WI38 (cell line): Measurements from ENCODE around the gene NSD2.
"Not testable (repeated sequence)": the region's sequence is repeated elsewhere in the genome, so short reads cannot be mapped to it uniquely, and the experiment has no call there.

ENCODE experiments used
- H3K4me3 ChIP-seq: 2 replicates; pipeline ENCODE4 v1.5.1; 2011; ENCODE audit warnings: low read depth, mild to moderate bottlenecking, control low read depth, low read length
- TF ChIP-seq, protein P1 (sequence below): IDR thresholded peaks from 2 replicates; pipeline ENCODE4 v1.5.1; 2012; ENCODE audit warnings: low read depth, mild to moderate bottlenecking, control low read depth, low read length

NSD2 gene

DNA sequence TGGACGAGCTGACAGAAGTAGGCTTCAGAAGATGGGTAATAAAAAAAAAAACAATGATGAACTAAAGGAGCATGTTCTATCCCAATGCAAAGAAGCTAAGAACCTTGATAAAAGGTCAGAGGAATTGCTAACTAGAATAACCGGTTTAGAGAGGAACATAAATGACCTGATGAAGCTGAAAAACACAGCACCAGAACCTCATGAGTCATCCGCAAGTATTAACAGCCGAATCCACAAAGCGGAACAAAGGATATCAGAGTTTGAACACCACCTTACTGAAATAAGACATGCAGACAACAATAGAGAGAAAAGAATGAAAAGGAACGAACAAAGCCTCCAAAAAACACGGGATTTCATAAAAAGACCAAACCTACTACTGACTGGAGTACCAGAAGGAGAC is 127.1 kb downstream of the NSD2 start:
- TF ChIP-seq, protein P1, sequence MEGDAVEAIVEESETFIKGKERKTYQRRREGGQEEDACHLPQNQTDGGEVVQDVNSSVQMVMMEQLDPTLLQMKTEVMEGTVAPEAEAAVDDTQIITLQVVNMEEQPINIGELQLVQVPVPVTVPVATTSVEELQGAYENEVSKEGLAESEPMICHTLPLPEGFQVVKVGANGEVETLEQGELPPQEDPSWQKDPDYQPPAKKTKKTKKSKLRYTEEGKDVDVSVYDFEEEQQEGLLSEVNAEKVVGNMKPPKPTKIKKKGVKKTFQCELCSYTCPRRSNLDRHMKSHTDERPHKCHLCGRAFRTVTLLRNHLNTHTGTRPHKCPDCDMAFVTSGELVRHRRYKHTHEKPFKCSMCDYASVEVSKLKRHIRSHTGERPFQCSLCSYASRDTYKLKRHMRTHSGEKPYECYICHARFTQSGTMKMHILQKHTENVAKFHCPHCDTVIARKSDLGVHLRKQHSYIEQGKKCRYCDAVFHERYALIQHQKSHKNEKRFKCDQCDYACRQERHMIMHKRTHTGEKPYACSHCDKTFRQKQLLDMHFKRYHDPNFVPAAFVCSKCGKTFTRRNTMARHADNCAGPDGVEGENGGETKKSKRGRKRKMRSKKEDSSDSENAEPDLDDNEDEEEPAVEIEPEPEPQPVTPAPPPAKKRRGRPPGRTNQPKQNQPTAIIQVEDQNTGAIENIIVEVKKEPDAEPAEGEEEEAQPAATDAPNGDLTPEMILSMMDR, result no peak

GRCh38 chr4:1999308-1999707 is 128.1 kb downstream of the NSD2 start:
- not testable (repeated sequence) for H3K4me3 ChIP-seq

More for the DNA sequence above, 127.1 kb downstream of the NSD2 start:
- H3K4me3 ChIP-seq, result no peak overlapping the region

DNA sequence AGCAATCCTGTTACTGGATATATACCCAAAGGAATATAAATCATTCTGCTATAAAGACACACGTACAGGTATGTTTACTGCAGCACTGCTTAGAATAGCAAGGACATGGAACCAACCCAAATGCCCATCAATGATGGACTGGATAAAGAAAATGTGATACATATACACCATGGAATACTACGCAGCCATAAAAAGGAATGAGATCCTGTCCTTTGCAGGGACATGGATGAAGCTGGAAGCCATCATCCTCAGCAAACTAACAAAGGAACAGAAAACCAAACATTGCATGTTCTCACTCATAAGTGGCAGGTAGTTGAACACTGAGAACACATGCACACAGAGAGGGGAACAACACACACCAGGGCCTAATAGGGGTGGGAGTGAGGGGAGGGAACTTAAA is 132.2 kb downstream of the NSD2 start:
- H3K4me3 ChIP-seq, result not testable (repeated sequence)

- TF ChIP-seq, protein P1, result no peak
- H3K4me3 ChIP-seq, result no peak overlapping the region
These were observed 135.2 kb downstream of the NSD2 start for GRCh38 chr4:2006367-2006766.

- TF ChIP-seq, protein P1, result no peak
- H3K4me3 ChIP-seq, result peak overlapping the region; percentile 80
These were observed 135.9 kb downstream of the NSD2 start for GRCh38 chr4:2006956-2007653.

- peak overlapping the region; percentile 80 for H3K4me3 ChIP-seq
- TF ChIP-seq, protein P1, result no peak
These were observed 136.8 kb downstream of the NSD2 start for GRCh38 chr4:2007804-2008670.

- TF ChIP-seq, protein P1, result no peak
These were observed 137.4 kb downstream of the NSD2 start for GRCh38 chr4:2008671-2008920.

DNA sequence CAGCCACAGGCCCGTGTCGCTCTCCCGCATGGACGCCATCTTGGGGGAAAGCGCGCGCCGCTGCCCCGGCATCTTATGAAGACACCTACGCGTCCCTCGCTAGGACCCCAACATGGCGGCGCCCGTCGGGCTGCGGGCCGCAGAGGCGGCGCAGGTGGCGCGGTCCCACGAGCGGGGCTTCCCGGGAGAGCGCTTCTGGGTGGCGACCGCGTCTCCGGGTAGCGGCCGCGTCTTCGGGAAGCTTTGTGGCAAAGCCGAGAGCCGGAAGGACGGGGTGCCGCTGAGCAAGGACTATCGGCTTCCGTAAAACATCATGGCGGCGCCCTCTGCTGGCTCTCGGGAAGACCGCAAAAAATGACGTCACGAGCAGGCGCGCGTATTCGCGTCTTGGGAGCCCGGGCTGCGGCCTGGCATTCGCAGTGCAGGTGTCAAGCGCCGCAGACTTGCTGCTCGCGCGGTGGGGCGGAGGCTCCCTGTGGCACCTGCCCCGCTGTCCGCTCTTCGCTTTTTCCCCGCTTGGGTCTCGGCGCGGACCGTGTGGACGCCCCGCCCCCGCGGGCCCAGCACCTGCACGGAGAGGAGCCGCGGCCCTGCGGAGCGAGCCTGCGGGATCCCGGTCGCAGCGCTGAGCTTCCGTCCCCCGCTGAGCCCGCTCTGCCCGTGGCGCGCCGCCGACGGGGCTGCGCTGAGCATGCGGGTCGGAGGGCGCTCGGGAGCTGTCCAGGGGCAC is 137.9 kb downstream of the NSD2 start, which contains the start of gene NELFA:
Gene NELFA, minus strand, starts transcription at position 54 of the 730 bp plus-strand sequence. Its CDS starts 15 bp downstream, at position 39.
- TF ChIP-seq, protein P1, result peak; percentile 22; the same call in 1 of the 2 replicates
- H3K4me3 ChIP-seq, result peak within 1 kb of the TSS; percentile 80

More at GRCh38 chr4:2008671-2008920, 137.4 kb downstream of the NSD2 start:
- peak overlapping the region; percentile 80 for H3K4me3 ChIP-seq
